ENCODE results near the gene MASP1.

MASP1 gene

GRCh38 chr3:187266691-187267090, 24.8 kb downstream of the MASP1 start (continued):
- TF ChIP-seq PATZ1 (CRISPR knock-in tag; IDR thresholded peaks at IDR 0.05; ENCODE audit: borderline replicate concordance) (no peak), OSR1 (CRISPR knock-in tag; IDR thresholded peaks at IDR 0.05) (no peak), TSHZ2 (CRISPR knock-in tag; IDR thresholded peaks at IDR 0.05) (no peak), GLIS3 (CRISPR knock-in tag; IDR thresholded peaks at IDR 0.05) (no peak)

- no peak for TF ChIP-seq ISL1 (CRISPR knock-in tag; IDR thresholded peaks at IDR 0.05)
- TF ChIP-seq ZFP3 (CRISPR knock-in tag; IDR thresholded peaks at IDR 0.05), result no peak
- no peak for TF ChIP-seq CSDC2 (CRISPR knock-in tag; IDR thresholded peaks at IDR 0.05)
- TF ChIP-seq PATZ1 (CRISPR knock-in tag; IDR thresholded peaks at IDR 0.05; ENCODE audit: borderline replicate concordance), result no peak
- no peak for TF ChIP-seq ZNF70 (CRISPR knock-in tag; IDR thresholded peaks at IDR 0.05)
- no peak for TF ChIP-seq ZNF565 (CRISPR knock-in tag; conservative IDR thresholded peaks at IDR 0.05; ENCODE audit: low read depth)
- TF ChIP-seq TCF4 (CRISPR knock-in tag; IDR thresholded peaks at IDR 0.05; ENCODE audit: borderline replicate concordance), result no peak
- no peak for TF ChIP-seq OSR1 (CRISPR knock-in tag; IDR thresholded peaks at IDR 0.05)
- no peak for TF ChIP-seq TSHZ2 (CRISPR knock-in tag; IDR thresholded peaks at IDR 0.05)
- no peak for TF ChIP-seq SNAI2 (CRISPR knock-in tag; IDR thresholded peaks at IDR 0.05)
- no peak for TF ChIP-seq RARB (CRISPR knock-in tag; IDR thresholded peaks at IDR 0.05)
- no peak for TF ChIP-seq CSRNP3 (CRISPR knock-in tag; IDR thresholded peaks at IDR 0.05)
- no peak for TF ChIP-seq CREB5 (CRISPR knock-in tag; IDR thresholded peaks at IDR 0.05; ENCODE audit: low read depth)
- no peak for TF ChIP-seq ZNF8 (CRISPR knock-in tag; IDR thresholded peaks at IDR 0.05)
- TF ChIP-seq ESRRG (CRISPR knock-in tag; IDR thresholded peaks at IDR 0.05), result no peak
- TF ChIP-seq ZFP30 (CRISPR knock-in tag; IDR thresholded peaks at IDR 0.05), result no peak
- no peak for TF ChIP-seq TOX (CRISPR knock-in tag; IDR thresholded peaks at IDR 0.05; ENCODE audit: borderline replicate concordance)
- TF ChIP-seq ZC3H10 (CRISPR knock-in tag; IDR thresholded peaks at IDR 0.05), result no peak
- no peak for TF ChIP-seq ARNTL (CRISPR knock-in tag; IDR thresholded peaks at IDR 0.05; ENCODE audit: borderline replicate concordance, low read depth)
- TF ChIP-seq GLIS3 (CRISPR knock-in tag; IDR thresholded peaks at IDR 0.05), result no peak
- ATAC-seq, result no peak
Observed at GRCh38 chr3:187265461-187265955, 26.0 kb downstream of the MASP1 start.

All from SK-N-SH treated with all-trans-retinoic acid at 6 μM for 48 hours (cell line).